H9 (cell line): ENCODE results near the gene ADARB2. TPM values are rescaled to one million over a fixed set of nuclear protein-coding genes. Genes with fewer than 3 reads are reported as not detected.

Experiments used
- DNase-seq: peaks from one replicate; pipeline ENCODE4 v3.0.0-alpha.2; 2017
- H2AFZ ChIP-seq: one replicate; pipeline ENCODE4 v1.6.1; 2013; ENCODE audit warnings: mild to moderate bottlenecking, low read length, control low read depth, moderate library complexity
- H2AK5ac ChIP-seq: 2 replicates; pipeline ENCODE4 v1.6.1; 2013; ENCODE audit warnings: low read length, control low read depth, mixed read lengths; ENCODE audit not compliant: insufficient read length
- H2BK120ac ChIP-seq: one replicate; pipeline ENCODE4 v1.6.1; 2013; ENCODE audit warnings: low read depth, mild to moderate bottlenecking, low read length, control low read depth, inconsistent platforms; ENCODE audit not compliant: poor library complexity, severe bottlenecking
- H2BK12ac ChIP-seq: 2 replicates; pipeline ENCODE4 v1.6.1; 2013; ENCODE audit warnings: low read length, control low read depth, mixed read lengths, low read depth; ENCODE audit not compliant: insufficient read length
- H2BK15ac ChIP-seq: 2 replicates; pipeline ENCODE4 v1.6.1; 2013; ENCODE audit warnings: low read depth, low read length, control low read depth
- H2BK20ac ChIP-seq: one replicate; pipeline ENCODE4 v1.6.1; 2013; ENCODE audit warnings: low read depth, mild to moderate bottlenecking, low read length, control low read depth, inconsistent platforms; ENCODE audit not compliant: poor library complexity, severe bottlenecking
- H2BK5ac ChIP-seq: 2 replicates; pipeline ENCODE4 v1.6.1; 2013; ENCODE audit warnings: low read length, control low read depth, mixed read lengths; ENCODE audit not compliant: insufficient read length
- H3K14ac ChIP-seq: 2 replicates; pipeline ENCODE4 v1.6.1; 2013; ENCODE audit warnings: low read length, control low read depth; ENCODE audit not compliant: insufficient read depth
- H3K18ac ChIP-seq: 2 replicates; pipeline ENCODE4 v1.6.1; 2013; ENCODE audit warnings: low read depth, mild to moderate bottlenecking, mixed read lengths, low read length, control low read depth; ENCODE audit not compliant: insufficient read length
- H3K23ac ChIP-seq: 2 replicates; pipeline ENCODE4 v1.6.1; 2013; ENCODE audit warnings: low read length, control low read depth, mixed read lengths, low read depth; ENCODE audit not compliant: insufficient read length
- H3K23me2 ChIP-seq: 2 replicates; pipeline ENCODE4 v1.6.1; 2013; ENCODE audit warnings: low read depth, mild to moderate bottlenecking, mixed read lengths, low read length, control low read depth; ENCODE audit not compliant: insufficient read length, poor library complexity, severe bottlenecking
- H3K27ac ChIP-seq: 2 replicates; pipeline ENCODE4 v1.5.1; 2013; ENCODE audit warnings: low read length, control low read depth, mixed read lengths, low read depth; ENCODE audit not compliant: insufficient read length
- H3K27me3 ChIP-seq: 2 replicates; pipeline ENCODE4 v1.6.1; 2013; ENCODE audit warnings: low read length, control low read depth, inconsistent platforms; ENCODE audit not compliant: insufficient read depth
- H3K4ac ChIP-seq: 2 replicates; pipeline ENCODE4 v1.6.1; 2013; ENCODE audit warnings: low read depth, mild to moderate bottlenecking, control low read depth, inconsistent platforms, low read length, moderate library complexity
- H3K4me1 ChIP-seq: 2 replicates; pipeline ENCODE4 v1.6.1; 2013; ENCODE audit warnings: low read length, control low read depth, inconsistent platforms; ENCODE audit not compliant: insufficient read depth
- H3K4me2 ChIP-seq: 2 replicates; pipeline ENCODE4 v1.6.1; 2013; ENCODE audit warnings: low read length, control low read depth, mixed read lengths; ENCODE audit not compliant: insufficient read length, insufficient read depth
- H3K56ac ChIP-seq: 2 replicates; pipeline ENCODE4 v1.6.1; 2013; ENCODE audit warnings: low read depth, mild to moderate bottlenecking, mixed read lengths, low read length, control low read depth; ENCODE audit not compliant: insufficient read length
- H3K79me1 ChIP-seq: 2 replicates; pipeline ENCODE4 v1.6.1; 2013; ENCODE audit warnings: low read depth, mild to moderate bottlenecking, moderate library complexity, low read length, control low read depth, inconsistent platforms; ENCODE audit not compliant: insufficient read depth, poor library complexity, severe bottlenecking
- H3K79me2 ChIP-seq: 2 replicates; pipeline ENCODE4 v1.6.1; 2013; ENCODE audit warnings: low read length, control low read depth, inconsistent platforms; ENCODE audit not compliant: insufficient read depth
- H3K9ac ChIP-seq: 2 replicates; pipeline ENCODE4 v1.6.1; 2013; ENCODE audit warnings: low read length, control low read depth, mixed read lengths; ENCODE audit not compliant: insufficient read length; ENCODE audit errors: extremely low read depth
- H3K9me3 ChIP-seq: one replicate; pipeline ENCODE4 v1.6.1; 2013; ENCODE audit warnings: low read depth, low read length, inconsistent platforms; ENCODE audit not compliant: control insufficient read depth
- H3T11ph ChIP-seq: one replicate; pipeline ENCODE4 v1.6.1; 2013; ENCODE audit warnings: mild to moderate bottlenecking, low read length, control low read depth, inconsistent platforms
- H4K20me1 ChIP-seq: one replicate; pipeline ENCODE4 v1.6.1; 2013; ENCODE audit not compliant: control insufficient read depth, insufficient read length, insufficient read depth
- H4K5ac ChIP-seq: 2 replicates; pipeline ENCODE4 v1.6.1; 2013; ENCODE audit warnings: low read depth, mild to moderate bottlenecking, mixed read lengths, low read length, control low read depth; ENCODE audit not compliant: insufficient read length
- H4K8ac ChIP-seq: replicated peaks from 2 replicates; pipeline ENCODE4 v1.6.1; 2013; ENCODE audit warnings: low read length, control low read depth, mixed read lengths, low read depth; ENCODE audit not compliant: insufficient read length
- H4K91ac ChIP-seq: 2 replicates; pipeline ENCODE4 v1.6.1; 2013; ENCODE audit warnings: low read depth, mild to moderate bottlenecking, moderate library complexity, mixed read lengths, low read length, control low read depth; ENCODE audit not compliant: insufficient read length
- H3K27ac Mint-ChIP-seq, 3 experiments: 2 replicates in 2 of 3; 3 replicates in 1 of 3; pipeline ENCODE4 v1.8.0; 2020 to 2021; ENCODE audit warnings: mixed read lengths in 3 of 3, mild to moderate bottlenecking in 1 of 3, moderate library complexity in 1 of 3
- H3K27me3 Mint-ChIP-seq: 2 replicates; pipeline ENCODE4 v1.8.0; 2021; ENCODE audit warnings: low read depth, mild to moderate bottlenecking, moderate library complexity, mixed read lengths
- H3K36me3 Mint-ChIP-seq, 3 experiments: 2 replicates in 2 of 3; 3 replicates in 1 of 3; pipeline ENCODE4 v1.8.0; 2020 to 2021; ENCODE audit warnings: low read depth in 3 of 3, mixed read lengths in 3 of 3; ENCODE audit not compliant: insufficient read depth in 1 of 3
- H3K4me1 Mint-ChIP-seq, 2 experiments: 2 replicates each; pipeline ENCODE4 v1.8.0; 2020; ENCODE audit warnings: mixed read lengths in 2 of 2
- H3K4me3 Mint-ChIP-seq, 2 experiments: 2 replicates in 1 of 2; 3 replicates in 1 of 2; pipeline ENCODE4 v1.8.0; 2020 to 2021; ENCODE audit warnings: mild to moderate bottlenecking in 2 of 2, mixed read lengths in 2 of 2, moderate library complexity in 1 of 2
- H3K9me3 Mint-ChIP-seq, 2 experiments: 2 replicates in 1 of 2; 3 replicates in 1 of 2; pipeline ENCODE4 v1.8.0; 2020; ENCODE audit warnings: mild to moderate bottlenecking in 2 of 2, mixed read lengths in 2 of 2, moderate library complexity in 1 of 2
- CTCF ChIP-seq: fragments of 200-600 bp; sonication (generic); conservative IDR thresholded peaks from 3 replicates; pipeline ENCODE4 v1.8.0; 2021; ENCODE audit warnings: antibody characterized with exemption, mild to moderate bottlenecking
- WGBS: extraction: QIAGEN DNeasy Blood & Tissue Kit; methylation state at CpG from one replicate; pipeline ENCODE4 v1.1.7; 2013; ENCODE audit warnings: missing lambda C conversion rate, low lambda C conversion rate, mixed read lengths; ENCODE audit not compliant: insufficient read length; ENCODE audit errors: extremely low coverage; 5-methylcytosine and 5-hydroxymethylcytosine counted together
- total RNA-seq: library from RNA; stranded (reverse); gene quantifications from 2 replicates; pipeline ENCODE4 v1.2.1, GENCODE V29; 2021

Gene ADARB2
- total RNA-seq, 1 experiment from 2014 or later, result 0.87 TPM

- no peaks in the 10 kb centered on the region for H3K36me3 Mint-ChIP-seq
Observed at GRCh38 chr10:1369665-1370064, 367.7 kb downstream of the ADARB2 start.

More at GRCh38 chr10:1369665-1370064, 367.7 kb downstream of the ADARB2 start:
- H3K4ac ChIP-seq, result no peak overlapping the region
- no peak overlapping the region; the same call in 1 of the 2 replicates for H3K14ac ChIP-seq
- TF ChIP-seq CTCF, result no peak
- no peak overlapping the region for H4K8ac ChIP-seq
- H3K23ac ChIP-seq, result no peak overlapping the region
- peaks cover 18 to 19% of the 10 kb centered on the region in 2 experiments for H3K4me1 Mint-ChIP-seq
- no peak for DNase-seq
- no peaks in the 10 kb centered on the region for H3K79me2 ChIP-seq
- H2BK5ac ChIP-seq, result no peak overlapping the region
- H2AK5ac ChIP-seq, result no peak overlapping the region
- H4K91ac ChIP-seq, result no peak overlapping the region
- no peak overlapping the region for H3K56ac ChIP-seq
- no peak overlapping the region for H2BK120ac ChIP-seq
- no CpG with 5 or more reads among the region's 7 CpGs for WGBS
- H3K18ac ChIP-seq, result no peak overlapping the region
- H3K27ac ChIP-seq, result no peak overlapping the region
- no peak overlapping the region for H3K4me3 Mint-ChIP-seq
- H3K79me1 ChIP-seq, result no peaks in the 10 kb centered on the region
- no peak overlapping the region for H3T11ph ChIP-seq
- no peaks in the 10 kb centered on the region for H3K27me3 ChIP-seq
- H3K4me1 ChIP-seq, result peaks cover 2% of the 10 kb centered on the region; the same call in 1 of the 2 replicates
- no peaks in the 10 kb centered on the region for H3K9me3 ChIP-seq
- no peak overlapping the region for H3K9ac ChIP-seq
- no peak overlapping the region for H3K4me2 ChIP-seq
- H2BK15ac ChIP-seq, result no peak overlapping the region
- no peaks in the 10 kb centered on the region for H3K9me3 Mint-ChIP-seq
- no peak overlapping the region for H4K5ac ChIP-seq
- H2AFZ ChIP-seq, result no peak overlapping the region
- H2BK20ac ChIP-seq, result no peak overlapping the region
- peak overlapping the region in 2 of 3 experiments; percentile 13 to 78; a peak in 4 of 7 replicates for H3K27ac Mint-ChIP-seq
- no peak overlapping the region for H2BK12ac ChIP-seq
- H3K27me3 Mint-ChIP-seq, result no peaks in the 10 kb centered on the region; the same call in 1 of the 2 replicates
- no peaks in the 10 kb centered on the region for H4K20me1 ChIP-seq
- H3K23me2 ChIP-seq, result no peaks in the 10 kb centered on the region
